ENCODE measurements around the gene DIP2B. TPM values are rescaled to one million over a fixed set of nuclear protein-coding genes. Genes with fewer than 3 reads are reported as not detected.

The DIP2B gene
- polyA plus RNA-seq, 1 donor from 2014 or later, result 44.0 TPM

GRCh38 chr12:50620109-50620977 is 115.6 kb downstream of the DIP2B start:
- Histone ChIP-seq H3K9me2 (ENCODE audit: insufficient read depth, low read length) (no peaks in the 10 kb centered on the region), H3K79me2 (replicated peaks; ENCODE audit: insufficient read depth, low read length) (peaks cover 8% of the 10 kb centered on the region), H3K4me2 (ENCODE audit: low read length) (no peak overlapping the region), H3K9ac (ENCODE audit: low read length) (no peak overlapping the region), H3K9me3 (ENCODE audit: low read length) (no peaks in the 10 kb centered on the region), H2AFZ (ENCODE audit: low read depth, low read length) (no peak overlapping the region), H3K27me3 (ENCODE audit: insufficient read depth, low read depth, low read length) (no peaks in the 10 kb centered on the region), H3K27ac (ENCODE audit: low read length) (no peak overlapping the region), H3F3A (ENCODE audit: insufficient read depth, low read length, poor library complexity, severe bottlenecking) (no peaks in the 10 kb centered on the region), H3K36me3 (ENCODE audit: insufficient read depth, low read length) (no peaks in the 10 kb centered on the region), H3K4me3 (ENCODE audit: low read length) (no peak overlapping the region), H4K20me1 (ENCODE audit: insufficient read depth) (no peaks in the 10 kb centered on the region)
- TF ChIP-seq RAD21 (conservative IDR thresholded peaks at IDR 0.05) (no peak), REST (IDR thresholded peaks at IDR 0.05; ENCODE audit: borderline replicate concordance) (no peak), CTCF (IDR thresholded peaks at IDR 0.05; ENCODE audit: poor library complexity, severe bottlenecking) (no peak), POLR2AphosphoS5 (IDR thresholded peaks at IDR 0.05) (no peak), TAF1 (IDR thresholded peaks at IDR 0.05; ENCODE audit: low read depth) (no peak), EZH2 (IDR thresholded peaks at IDR 0.05; ENCODE audit: borderline replicate concordance, insufficient read depth, low read length, poor library complexity, severe bottlenecking) (no peak), MXI1 (conservative IDR thresholded peaks at IDR 0.05; ENCODE audit: poor library complexity, severe bottlenecking) (no peak), EP300 (conservative IDR thresholded peaks at IDR 0.05; ENCODE audit: poor library complexity, severe bottlenecking) (no peak)

- no peak overlapping the region for H2AFZ ChIP-seq (ENCODE audit: low read depth, low read length)
- no peaks in the 10 kb centered on the region for H3F3A ChIP-seq (ENCODE audit: insufficient read depth, low read length, poor library complexity, severe bottlenecking)
- H3K27ac ChIP-seq (ENCODE audit: low read length), result no peak overlapping the region
- H3K9me3 ChIP-seq (ENCODE audit: low read length), result no peaks in the 10 kb centered on the region
- no peaks in the 10 kb centered on the region for H3K27me3 ChIP-seq (ENCODE audit: insufficient read depth, low read depth, low read length)
- no peaks in the 10 kb centered on the region for H4K20me1 ChIP-seq (ENCODE audit: insufficient read depth)
- no peaks in the 10 kb centered on the region for H3K9me2 ChIP-seq (ENCODE audit: insufficient read depth, low read length)
- H3K9ac ChIP-seq (ENCODE audit: low read length), result no peak overlapping the region
- no peak for TF ChIP-seq POLR2AphosphoS5 (IDR thresholded peaks at IDR 0.05)
- no peak for TF ChIP-seq CTCF (IDR thresholded peaks at IDR 0.05; ENCODE audit: poor library complexity, severe bottlenecking)
- no peak for TF ChIP-seq EP300 (conservative IDR thresholded peaks at IDR 0.05; ENCODE audit: poor library complexity, severe bottlenecking)
- no peak for TF ChIP-seq EZH2 (IDR thresholded peaks at IDR 0.05; ENCODE audit: borderline replicate concordance, insufficient read depth, low read length, poor library complexity, severe bottlenecking)
- TF ChIP-seq TAF1 (IDR thresholded peaks at IDR 0.05; ENCODE audit: low read depth), result no peak
- TF ChIP-seq RAD21 (conservative IDR thresholded peaks at IDR 0.05), result no peak
- TF ChIP-seq REST (IDR thresholded peaks at IDR 0.05; ENCODE audit: borderline replicate concordance), result no peak
- TF ChIP-seq SMC3 (conservative IDR thresholded peaks at IDR 0.05; ENCODE audit: poor library complexity), result no peak
- TF ChIP-seq MXI1 (conservative IDR thresholded peaks at IDR 0.05; ENCODE audit: poor library complexity, severe bottlenecking), result no peak
- no peak overlapping the region for H3K4me2 ChIP-seq (ENCODE audit: low read length)
- H3K36me3 ChIP-seq (ENCODE audit: insufficient read depth, low read length), result no peaks in the 10 kb centered on the region
- H3K4me3 ChIP-seq (ENCODE audit: low read length), result no peak overlapping the region
- peaks cover 8% of the 10 kb centered on the region for H3K79me2 ChIP-seq (replicated peaks; ENCODE audit: insufficient read depth, low read length)
Observed at GRCh38 chr12:50620978-50621360, 116.2 kb downstream of the DIP2B start.

All from neural cell (in vitro differentiated cells).